MCF 10A (cell line): Measurements from ENCODE around the gene MAEA. TPM values are rescaled to one million over a fixed set of nuclear protein-coding genes. Genes with fewer than 3 reads are reported as not detected.

Experiments
- BruUV-seq: library from RNA; stranded (reverse); fragments of 400-500 nt; replicated peaks from 2 replicates; lab custom pipeline; 2021; lab: Mats Ljungman, UMichigan
- CTCF ChIA-PET: fragments of 300-600 bp; sonication (Branson Sonifier 250); formaldehyde crosslinking; extraction: SDS; loops from one replicate; lab custom pipeline; 2021; ENCODE audit warnings: antibody characterized with exemption, inconsistent platforms; lab: Yijun Ruan, JAX
- POLR2A ChIA-PET: fragments of 300-600, 350-650 bp; sonication (Branson Sonifier 250); formaldehyde crosslinking; extraction: SDS; loops from one replicate; lab custom pipeline; 2020; ENCODE audit warnings: antibody characterized with exemption, inconsistent platforms; lab: Yijun Ruan, JAX
- DNase-seq: peaks from one replicate; pipeline ENCODE4 v3.0.0-alpha.2; 2018; ENCODE audit not compliant: unreplicated experiment
- H3K27ac Mint-ChIP-seq: one replicate; pipeline ENCODE4 v1.8.0; 2022; ENCODE audit warnings: mild to moderate bottlenecking, low read depth, mixed read lengths; ENCODE audit not compliant: unreplicated experiment
- H3K27me3 Mint-ChIP-seq: one replicate; pipeline ENCODE4 v1.8.0; 2022; ENCODE audit warnings: mixed read lengths; ENCODE audit not compliant: insufficient read depth, unreplicated experiment
- H3K36me3 Mint-ChIP-seq: one replicate; pipeline ENCODE4 v1.8.0; 2022; ENCODE audit warnings: mild to moderate bottlenecking, moderate library complexity, mixed read lengths; ENCODE audit not compliant: insufficient read depth, unreplicated experiment
- H3K4me1 Mint-ChIP-seq: one replicate; pipeline ENCODE4 v1.8.0; 2022; ENCODE audit warnings: mixed read lengths; ENCODE audit not compliant: insufficient read depth, unreplicated experiment
- H3K4me3 Mint-ChIP-seq: one replicate; pipeline ENCODE4 v1.8.0; 2022; ENCODE audit warnings: mild to moderate bottlenecking, moderate library complexity, mixed read lengths; ENCODE audit not compliant: unreplicated experiment
- H3K9me3 Mint-ChIP-seq: one replicate; pipeline ENCODE4 v1.8.0; 2022; ENCODE audit warnings: mixed read lengths; ENCODE audit not compliant: unreplicated experiment
- intact Hi-C: fragments of 100-400 bp; cut with micrococcal nuclease; formaldehyde crosslinking; loops from 2 replicates; pipeline ENCODE4 v1.14.1; 2022
- total RNA-seq: library from RNA; stranded (reverse); gene quantifications from 2 replicates; pipeline ENCODE4 v1.2.3, GENCODE V29; 2022
- TF ChIP-seq, protein P1 (sequence below): fragments of 200-600 bp; IDR thresholded peaks from one replicate; pipeline ENCODE4 v1.8.0; 2022; ENCODE audit warnings: antibody characterized with exemption, mild to moderate bottlenecking; ENCODE audit not compliant: unreplicated experiment

Gene MAEA
- total RNA-seq, 1 experiment from 2014 or later: 89.6 TPM

DNA sequence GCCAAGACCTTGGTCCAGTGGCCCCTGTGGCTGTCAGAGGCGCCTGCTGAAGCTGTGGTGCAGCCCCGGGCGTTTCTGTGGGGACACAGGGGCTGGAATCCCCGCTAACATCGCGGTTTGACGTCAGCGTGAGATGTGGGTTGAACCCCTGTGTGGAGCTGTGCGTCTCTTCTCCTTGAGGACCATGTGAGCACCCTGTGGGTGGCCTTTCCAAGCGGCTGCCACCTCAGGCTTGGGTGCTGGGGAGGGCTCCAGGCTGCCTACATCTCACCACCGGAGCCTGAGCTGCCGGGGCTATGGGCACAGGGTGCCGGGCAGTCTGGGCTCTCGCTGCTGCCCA is 85.0 kb downstream of the MAEA start:
- Mint-ChIP-seq H3K4me1 (no peaks in the 10 kb centered on the region), H3K27me3 (no peaks in the 10 kb centered on the region), H3K36me3 (peaks cover 34% of the 10 kb centered on the region), H3K27ac (no peak overlapping the region), H3K4me3 (no peak overlapping the region), H3K9me3 (no peaks in the 10 kb centered on the region)
- TF ChIP-seq, protein P1, sequence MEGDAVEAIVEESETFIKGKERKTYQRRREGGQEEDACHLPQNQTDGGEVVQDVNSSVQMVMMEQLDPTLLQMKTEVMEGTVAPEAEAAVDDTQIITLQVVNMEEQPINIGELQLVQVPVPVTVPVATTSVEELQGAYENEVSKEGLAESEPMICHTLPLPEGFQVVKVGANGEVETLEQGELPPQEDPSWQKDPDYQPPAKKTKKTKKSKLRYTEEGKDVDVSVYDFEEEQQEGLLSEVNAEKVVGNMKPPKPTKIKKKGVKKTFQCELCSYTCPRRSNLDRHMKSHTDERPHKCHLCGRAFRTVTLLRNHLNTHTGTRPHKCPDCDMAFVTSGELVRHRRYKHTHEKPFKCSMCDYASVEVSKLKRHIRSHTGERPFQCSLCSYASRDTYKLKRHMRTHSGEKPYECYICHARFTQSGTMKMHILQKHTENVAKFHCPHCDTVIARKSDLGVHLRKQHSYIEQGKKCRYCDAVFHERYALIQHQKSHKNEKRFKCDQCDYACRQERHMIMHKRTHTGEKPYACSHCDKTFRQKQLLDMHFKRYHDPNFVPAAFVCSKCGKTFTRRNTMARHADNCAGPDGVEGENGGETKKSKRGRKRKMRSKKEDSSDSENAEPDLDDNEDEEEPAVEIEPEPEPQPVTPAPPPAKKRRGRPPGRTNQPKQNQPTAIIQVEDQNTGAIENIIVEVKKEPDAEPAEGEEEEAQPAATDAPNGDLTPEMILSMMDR: no peak
- ChIA-PET CTCF (interaction anchor here (0.7 kb wide), 1 partner anchor 115 kb away, joined by 3 read pairs; no protein-coding TSS in a partner anchor), POLR2A (no interaction called here)
- no peak for DNase-seq
- BruUV-seq: no TSS peak
- intact Hi-C loops: no loop called here

- Mint-ChIP-seq H3K4me3 (no peak overlapping the region), H3K9me3 (no peaks in the 10 kb centered on the region), H3K27ac (no peak overlapping the region), H3K36me3 (peaks cover 31% of the 10 kb centered on the region), H3K4me1 (no peaks in the 10 kb centered on the region), H3K27me3 (no peaks in the 10 kb centered on the region)
- DNase-seq: no peak
- TF ChIP-seq, protein P1: no peak
- ChIA-PET CTCF (interaction anchor here (0.7 kb wide), 2 partner anchors 115 to 176 kb away, joined by 3 read pairs; no protein-coding TSS in a partner anchor), POLR2A (no interaction called here)
- intact Hi-C loops: no loop called here
- BruUV-seq: no TSS peak
Observed at GRCh38 chr4:1375051-1375721, 85.5 kb downstream of the MAEA start.

- no peak for DNase-seq
- Mint-ChIP-seq H3K9me3 (no peaks in the 10 kb centered on the region), H3K27me3 (no peaks in the 10 kb centered on the region), H3K4me1 (no peaks in the 10 kb centered on the region), H3K27ac (no peak overlapping the region), H3K36me3 (peaks cover 28% of the 10 kb centered on the region), H3K4me3 (no peak overlapping the region)
- intact Hi-C loops: no loop called here
- BruUV-seq: no TSS peak
- TF ChIP-seq, protein P1: no peak
- ChIA-PET POLR2A (interaction anchor here (0.5 to 0.6 kb wide), 2 partner anchors 13 to 152 kb away, joined by 3 read pairs; no protein-coding TSS in a partner anchor), CTCF (interaction anchor here (0.7 to 1.1 kb wide), 2 partner anchors 172 to 175 kb away, joined by 3 read pairs; no protein-coding TSS in a partner anchor)
Observed at GRCh38 chr4:1375761-1376322, 86.2 kb downstream of the MAEA start.

DNA sequence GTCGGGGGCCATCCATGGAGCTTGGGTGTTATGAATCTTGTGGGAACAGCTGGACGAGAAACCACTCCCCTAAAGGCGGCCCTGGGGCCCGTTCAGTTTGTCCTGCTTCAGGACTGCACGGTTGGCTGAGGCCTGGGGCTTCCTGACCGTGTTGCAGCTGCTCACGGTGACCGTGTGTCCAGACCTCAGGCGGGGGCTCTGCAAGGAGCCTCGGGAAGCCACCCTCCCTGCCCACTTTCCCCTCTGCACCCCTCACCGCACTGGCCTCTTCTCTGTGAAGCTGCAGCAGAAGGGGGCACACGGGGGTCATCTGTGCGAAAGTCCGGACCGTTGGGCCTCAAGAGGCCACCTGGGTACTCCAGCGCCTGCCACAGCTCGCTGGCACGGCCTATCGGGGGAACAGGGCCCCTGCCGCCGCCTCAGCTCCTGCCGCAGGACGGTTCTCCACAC is 86.7 kb downstream of the MAEA start:
- CTCF ChIA-PET: interaction anchor here (1.1 kb wide), 1 partner anchor 172 kb away, joined by 3 read pairs; no protein-coding TSS in a partner anchor
- H3K4me1 Mint-ChIP-seq: no peaks in the 10 kb centered on the region
- no peaks in the 10 kb centered on the region for H3K9me3 Mint-ChIP-seq
- POLR2A ChIA-PET: interaction anchor here (0.5 to 0.6 kb wide), 2 partner anchors 13 to 152 kb away, joined by 3 read pairs; no protein-coding TSS in a partner anchor
- TF ChIP-seq, protein P1: no peak
- H3K27me3 Mint-ChIP-seq: no peaks in the 10 kb centered on the region
- DNase-seq: no peak
- H3K4me3 Mint-ChIP-seq: no peak overlapping the region
- BruUV-seq: no TSS peak
- intact Hi-C loops: no loop called here
- peaks cover 26% of the 10 kb centered on the region for H3K36me3 Mint-ChIP-seq
- H3K27ac Mint-ChIP-seq: no peak overlapping the region
